HAP-1 (cell line): Measurements from ENCODE around the gene CST4.
"Not testable (repeated sequence)": the region's sequence is repeated elsewhere in the genome, so short reads cannot be mapped to it uniquely, and the experiment has no call there.

Source experiments
- DNase-seq, 2 experiments: peaks; one replicate each; pipeline ENCODE4 v3.0.0-alpha.2; 2016 to 2020; ENCODE audit warnings: low spot score in 2 of 2
- H3K27me3 ChIP-seq: fragments of 250-450 bp; sonication (Bioruptor Pico); 2 replicates; pipeline ENCODE4 v1.5.1; 2020; ENCODE audit warnings: low read depth, mild to moderate bottlenecking, moderate library complexity
- H3K36me3 ChIP-seq: fragments of 250-450 bp; sonication (Bioruptor Pico); replicated peaks from 2 replicates; pipeline ENCODE4 v1.5.1; 2020; ENCODE audit warnings: mild to moderate bottlenecking
- H3K4me1 ChIP-seq: fragments of 250-450 bp; sonication (Bioruptor Pico); 2 replicates; pipeline ENCODE4 v1.5.1; 2020; ENCODE audit warnings: mild to moderate bottlenecking
- H3K4me3 ChIP-seq: fragments of 250-450 bp; sonication (Bioruptor Pico); 2 replicates; pipeline ENCODE4 v1.5.1; 2020; ENCODE audit warnings: mild to moderate bottlenecking, moderate library complexity
- H3K9me3 ChIP-seq: fragments of 250-450 bp; sonication (Bioruptor Pico); 2 replicates; pipeline ENCODE4 v1.5.1; 2020; ENCODE audit warnings: mild to moderate bottlenecking, moderate library complexity
- in situ Hi-C: fragments of 300-500 bp; cut with MboI; formaldehyde crosslinking; loops from 3 replicates; pipeline ENCODE4 v1.14.3; 2020; ENCODE audit warnings: low sequenced_read_pairs, inconsistent platforms, mixed read lengths

Gene CST4

GRCh38 chr20:23700931-23701330 lies 12.1 kb upstream of the CST4 start:
- in situ Hi-C loops = no loop called here
- no peaks in the 10 kb centered on the region for H3K4me1 ChIP-seq
- H3K27me3 ChIP-seq = no peaks in the 10 kb centered on the region
- H3K36me3 ChIP-seq = no peaks in the 10 kb centered on the region
- no peak for DNase-seq
- no peak overlapping the region for H3K4me3 ChIP-seq
- H3K9me3 ChIP-seq = no peaks in the 10 kb centered on the region

- Histone ChIP-seq H3K4me1 (no peaks in the 10 kb centered on the region), H3K36me3 (no peaks in the 10 kb centered on the region), H3K4me3 (no peak overlapping the region), H3K27me3 (no peaks in the 10 kb centered on the region), H3K9me3 (no peaks in the 10 kb centered on the region)
- DNase-seq = no peak
- in situ Hi-C loops = no loop called here
Measured at GRCh38 chr20:23697947-23698346, 9.1 kb upstream of the CST4 start.

- H3K4me3 ChIP-seq, H3K9me3 ChIP-seq, H3K27me3 ChIP-seq, H3K36me3 ChIP-seq, DNase-seq, H3K4me1 ChIP-seq, in situ Hi-C loops: not testable (repeated sequence)
Measured at GRCh38 chr20:23695068-23695395, 6.2 kb upstream of the CST4 start.

- in situ Hi-C loops, H3K4me1 ChIP-seq, H3K9me3 ChIP-seq, DNase-seq, H3K4me3 ChIP-seq, H3K27me3 ChIP-seq, H3K36me3 ChIP-seq: not testable (repeated sequence)
Measured at GRCh38 chr20:23694178-23695067, 5.6 kb upstream of the CST4 start.

GRCh38 chr20:23692725-23693619 lies 4.1 kb upstream of the CST4 start:
- DNase-seq, H3K9me3 ChIP-seq, H3K4me1 ChIP-seq, H3K36me3 ChIP-seq, in situ Hi-C loops, H3K4me3 ChIP-seq, H3K27me3 ChIP-seq: not testable (repeated sequence)

GRCh38 chr20:23691675-23692074 lies 2.8 kb upstream of the CST4 start:
- no peaks in the 10 kb centered on the region for H3K9me3 ChIP-seq
- no peaks in the 10 kb centered on the region for H3K27me3 ChIP-seq
- no peaks in the 10 kb centered on the region for H3K36me3 ChIP-seq
- in situ Hi-C loops = no loop called here
- DNase-seq = no peak
- H3K4me1 ChIP-seq = no peaks in the 10 kb centered on the region
- no peak overlapping the region for H3K4me3 ChIP-seq

- no peaks in the 10 kb centered on the region for H3K27me3 ChIP-seq
- no peaks in the 10 kb centered on the region for H3K9me3 ChIP-seq
- no peak for DNase-seq
- no peak overlapping the region for H3K4me3 ChIP-seq
- in situ Hi-C loops = no loop called here
- H3K4me1 ChIP-seq = no peaks in the 10 kb centered on the region
- H3K36me3 ChIP-seq = no peaks in the 10 kb centered on the region
Measured at GRCh38 chr20:23690581-23690980, 1.7 kb upstream of the CST4 start.

GRCh38 chr20:23689399-23689690 lies 507 bp upstream of the CST4 start:
- DNase-seq = no peak
- Histone ChIP-seq H3K4me3 (no peak overlapping the region), H3K4me1 (no peaks in the 10 kb centered on the region), H3K9me3 (no peaks in the 10 kb centered on the region), H3K27me3 (no peaks in the 10 kb centered on the region), H3K36me3 (no peaks in the 10 kb centered on the region)
- in situ Hi-C loops = no loop called here

GRCh38 chr20:23687986-23688385 lies 852 bp downstream of the CST4 start:
- Histone ChIP-seq H3K4me3 (no peak overlapping the region), H3K36me3 (no peaks in the 10 kb centered on the region), H3K9me3 (no peaks in the 10 kb centered on the region), H3K27me3 (no peaks in the 10 kb centered on the region), H3K4me1 (no peaks in the 10 kb centered on the region)
- no peak for DNase-seq
- in situ Hi-C loops = no loop called here

- Histone ChIP-seq H3K27me3 (no peaks in the 10 kb centered on the region), H3K4me3 (no peak overlapping the region), H3K4me1 (no peaks in the 10 kb centered on the region), H3K36me3 (no peaks in the 10 kb centered on the region), H3K9me3 (no peaks in the 10 kb centered on the region)
- in situ Hi-C loops = no loop called here
- no peak for DNase-seq
Measured at GRCh38 chr20:23686046-23686750, 2.6 kb downstream of the CST4 start.

- H3K9me3 ChIP-seq, H3K4me3 ChIP-seq, DNase-seq, H3K27me3 ChIP-seq, in situ Hi-C loops, H3K36me3 ChIP-seq, H3K4me1 ChIP-seq: not testable (repeated sequence)
Measured at GRCh38 chr20:23685529-23685896, 3.3 kb downstream of the CST4 start.

GRCh38 chr20:23684261-23684660 lies 4.6 kb downstream of the CST4 start:
- in situ Hi-C loops = no loop called here
- Histone ChIP-seq H3K9me3 (no peaks in the 10 kb centered on the region), H3K27me3 (no peaks in the 10 kb centered on the region), H3K4me3 (no peak overlapping the region), H3K36me3 (no peaks in the 10 kb centered on the region), H3K4me1 (no peaks in the 10 kb centered on the region)
- no peak for DNase-seq

- Histone ChIP-seq H3K36me3 (no peaks in the 10 kb centered on the region), H3K9me3 (no peaks in the 10 kb centered on the region), H3K4me1 (no peaks in the 10 kb centered on the region), H3K27me3 (no peaks in the 10 kb centered on the region), H3K4me3 (no peak overlapping the region)
- no peak for DNase-seq
- in situ Hi-C loops = no loop called here
Measured at GRCh38 chr20:23683807-23684206, 5.0 kb downstream of the CST4 start.

GRCh38 chr20:23683281-23683680 lies 5.6 kb downstream of the CST4 start:
- Histone ChIP-seq H3K27me3 (no peaks in the 10 kb centered on the region), H3K36me3 (no peaks in the 10 kb centered on the region), H3K4me1 (no peaks in the 10 kb centered on the region), H3K4me3 (no peak overlapping the region), H3K9me3 (no peaks in the 10 kb centered on the region)
- no peak for DNase-seq
- in situ Hi-C loops = no loop called here
